GM19452 (cell line): ENCODE measurements around the gene TBC1D3H.
"Not testable (repeated sequence)": the region's sequence is repeated elsewhere in the genome, so short reads cannot be mapped to it uniquely, and the experiment has no call there.

Experiments
- ATAC-seq: cut with Tn5 transposase; IDR thresholded peaks from one replicate; pipeline ENCODE4 v1.9.1; 2021; ENCODE audit not compliant: unreplicated experiment

The TBC1D3H gene

DNA sequence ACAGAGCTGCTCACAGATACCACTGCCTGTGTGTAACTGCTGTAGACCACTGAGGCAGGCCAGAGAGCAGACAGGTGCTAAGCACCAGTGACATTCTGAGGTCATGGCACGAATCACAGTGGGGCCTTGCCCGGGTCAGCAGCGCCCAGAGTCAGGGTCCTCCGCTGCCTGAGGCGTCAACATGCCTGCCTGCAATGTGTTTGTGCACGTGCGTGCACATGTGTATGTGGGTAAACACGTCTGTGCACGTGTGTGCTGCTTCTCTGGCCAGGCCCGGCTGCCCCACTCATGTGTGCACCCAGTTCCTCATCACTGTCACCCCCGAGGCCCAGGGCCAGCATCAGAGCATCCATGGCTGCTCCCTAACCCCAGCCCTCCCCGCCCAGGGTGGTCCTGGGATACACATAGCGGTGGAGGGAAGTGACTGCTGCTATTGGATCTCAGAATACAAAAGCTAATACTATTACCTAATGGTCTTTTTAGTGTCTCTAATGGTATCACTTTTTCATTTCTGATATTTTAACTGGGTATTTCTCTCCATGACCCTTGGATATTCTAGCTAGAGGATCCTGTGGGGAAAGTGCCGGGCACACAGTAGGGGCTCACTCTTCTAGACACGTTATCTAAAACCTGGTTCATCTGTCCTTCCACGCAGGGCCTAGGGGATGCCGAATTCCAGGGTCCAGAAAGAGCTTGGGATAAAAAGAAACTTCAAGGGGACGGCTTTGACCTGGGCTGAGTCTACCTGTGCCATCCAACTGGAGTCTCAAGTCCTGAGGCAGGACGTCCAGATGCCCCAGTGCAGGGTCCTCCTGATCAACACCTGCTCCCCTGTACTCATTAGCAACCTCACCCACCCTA is at the start of gene TBC1D3H:
TSS of gene TBC1D3H (minus strand) at position 51 of the 861 bp plus-strand sequence. CDS start 1,540 bp downstream, outside the sequence.
- ATAC-seq = not testable (repeated sequence)

GRCh38 chr17:36428891-36429290 is 40.7 kb upstream of the TBC1D3H start:
- ATAC-seq = not testable (repeated sequence)

DNA sequence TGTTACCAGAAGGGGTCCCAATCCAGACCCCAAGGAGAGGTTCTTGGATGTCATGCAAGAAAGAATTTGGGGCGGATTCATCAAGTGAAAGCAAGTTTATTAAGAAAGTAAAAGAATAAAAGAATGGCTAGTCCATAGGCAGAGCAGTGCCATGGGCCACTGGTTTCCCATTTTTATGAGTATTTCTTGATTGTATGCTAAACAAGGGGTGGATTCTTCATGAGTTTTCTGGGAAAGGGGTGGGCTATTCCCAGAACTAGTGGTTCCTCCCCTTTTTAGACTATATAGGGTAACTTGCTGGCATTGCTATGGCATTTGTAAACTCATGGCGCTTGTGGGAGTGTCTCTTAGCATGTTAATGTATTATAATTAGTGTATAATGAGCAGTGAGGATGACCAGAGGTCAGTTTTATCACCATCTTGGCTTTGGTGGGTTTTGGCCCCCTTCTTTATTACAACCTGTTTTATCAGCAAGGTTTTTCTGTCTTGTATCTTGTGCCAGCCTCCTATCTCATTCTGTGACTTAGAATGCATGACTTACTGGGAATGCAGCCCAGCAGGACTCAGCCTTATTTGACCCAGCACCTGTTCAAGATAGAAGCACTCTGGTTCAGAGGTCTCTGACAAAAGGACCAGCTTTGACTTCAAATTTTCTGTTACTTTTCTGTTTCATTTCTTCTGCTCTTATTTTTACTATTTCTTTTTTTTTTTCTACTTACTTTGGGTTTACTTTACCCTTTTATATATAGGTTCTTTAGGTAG is 27.1 kb upstream of the TBC1D3H start:
- ATAC-seq = not testable (repeated sequence)

- ATAC-seq = not testable (repeated sequence)
These were observed 2.9 kb upstream of the TBC1D3H start for GRCh38 chr17:36390943-36391645.

GRCh38 chr17:36375938-36376337 is 12.3 kb downstream of the TBC1D3H start:
- ATAC-seq = not testable (repeated sequence)

DNA sequence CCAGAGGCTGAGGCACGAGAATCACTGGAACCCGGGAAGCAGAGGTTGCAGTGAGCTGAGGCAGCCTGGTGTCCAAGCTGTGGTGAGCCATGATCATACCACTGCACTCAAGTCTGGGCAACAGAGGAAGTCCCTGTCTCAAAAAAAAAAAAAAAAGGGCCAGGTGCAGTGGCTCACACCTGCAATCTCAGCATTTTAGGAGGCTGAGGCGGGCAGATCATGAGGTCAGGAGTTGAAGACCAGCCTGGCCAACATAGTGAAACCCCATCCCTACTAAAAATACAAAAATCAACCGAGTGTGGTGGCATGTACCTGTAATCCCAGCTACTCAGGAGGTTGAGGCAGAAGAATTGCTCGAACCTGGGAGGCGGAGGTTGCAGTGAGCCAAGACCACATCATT is 25.7 kb downstream of the TBC1D3H start:
- ATAC-seq = not testable (repeated sequence)
